Caco-2 (cell line): ENCODE measurements around the gene TNFRSF13B. TPM values are rescaled to one million over a fixed set of nuclear protein-coding genes. Genes with fewer than 3 reads are reported as not detected.
"Not testable (repeated sequence)": the region's sequence is repeated elsewhere in the genome, so short reads cannot be mapped to it uniquely, and the experiment has no call there.

ENCODE experiments used
- BruUV-seq: library from RNA; stranded (reverse); fragments of 400-500 nt; replicated peaks from 2 replicates; lab custom pipeline; 2021; lab: Mats Ljungman, UMichigan
- CTCF ChIA-PET: fragments of 300-600 bp; sonication (Branson Sonifier 250); formaldehyde crosslinking; loops from one replicate; lab custom pipeline; 2022; ENCODE audit warnings: antibody characterized with exemption; lab: Charles Lee
- POLR2A ChIA-PET: fragments of 300-600 bp; sonication (Branson Sonifier 250); formaldehyde crosslinking; loops from one replicate; lab custom pipeline; 2022; ENCODE audit warnings: antibody characterized with exemption; lab: Charles Lee
- DNase-seq, 2 experiments: peaks; one replicate each; pipeline versions ENCODE4 v3.0.0 to v3.0.0-alpha.2; 2020 to 2022
- H3K27me3 ChIP-seq: replicated peaks from 2 replicates; pipeline ENCODE4 v1.6.0; 2011; ENCODE audit warnings: low read length; ENCODE audit not compliant: control insufficient read depth, insufficient read depth
- H3K36me3 ChIP-seq: 2 replicates; pipeline ENCODE4 v1.5.1; 2011; ENCODE audit warnings: low read length; ENCODE audit not compliant: control insufficient read depth, insufficient read depth
- H3K4me1 ChIP-seq: fragments of 250-450 bp; sonication (Bioruptor Pico); 2 replicates; pipeline ENCODE4 v1.5.1; 2020; ENCODE audit warnings: mild to moderate bottlenecking
- H3K4me3 ChIP-seq: 2 replicates; pipeline ENCODE4 v1.5.1; 2011; ENCODE audit warnings: low read depth, mild to moderate bottlenecking, control low read depth, low read length
- H3K9me3 ChIP-seq: fragments of 250-450 bp; sonication (Bioruptor Pico); 2 replicates; pipeline ENCODE4 v1.5.1; 2020; ENCODE audit warnings: mild to moderate bottlenecking, moderate library complexity
- H3K27ac Mint-ChIP-seq: one replicate; pipeline ENCODE4 v1.8.0; 2022; ENCODE audit warnings: mixed read lengths; ENCODE audit not compliant: unreplicated experiment
- H3K27me3 Mint-ChIP-seq: one replicate; pipeline ENCODE4 v1.8.0; 2022; ENCODE audit warnings: mixed read lengths; ENCODE audit not compliant: insufficient read depth, unreplicated experiment
- H3K36me3 Mint-ChIP-seq: one replicate; pipeline ENCODE4 v1.8.0; 2022; ENCODE audit warnings: mild to moderate bottlenecking, mixed read lengths; ENCODE audit not compliant: insufficient read depth, unreplicated experiment
- H3K4me1 Mint-ChIP-seq: one replicate; pipeline ENCODE4 v1.8.0; 2022; ENCODE audit warnings: low read depth, mixed read lengths; ENCODE audit not compliant: unreplicated experiment
- H3K4me3 Mint-ChIP-seq: one replicate; pipeline ENCODE4 v1.8.0; 2022; ENCODE audit warnings: mild to moderate bottlenecking, moderate library complexity, mixed read lengths; ENCODE audit not compliant: unreplicated experiment
- H3K9me3 Mint-ChIP-seq: one replicate; pipeline ENCODE4 v1.8.0; 2022; ENCODE audit warnings: mixed read lengths; ENCODE audit not compliant: unreplicated experiment
- intact Hi-C: fragments of 100-400 bp; cut with micrococcal nuclease; formaldehyde crosslinking; loops from one replicate; pipeline ENCODE4 v1.10.0; 2022; ENCODE audit not compliant: unreplicated experiment
- total RNA-seq: library from RNA; stranded (reverse); gene quantifications from 2 replicates; pipeline ENCODE4 v1.2.3, GENCODE V29; 2022
- TF ChIP-seq, protein P1 (sequence below), 2 experiments: fragments of 200-600 bp in 1 of 2; IDR thresholded peaks; 1 replicate in 1 of 2; 2 replicates in 1 of 2; pipeline versions ENCODE4 v1.5.1 to v1.8.0; 2011 to 2022; ENCODE audit warnings: antibody characterized with exemption in 1 of 2, control low read depth in 1 of 2, inconsistent platforms in 1 of 2, low read depth in 1 of 2, low read length in 1 of 2, mild to moderate bottlenecking in 1 of 2, moderate library complexity in 1 of 2; ENCODE audit not compliant: insufficient read depth in 1 of 2, severe bottlenecking in 1 of 2, unreplicated experiment in 1 of 2

Gene TNFRSF13B
- total RNA-seq, 1 experiment from 2014 or later = not detected

DNA sequence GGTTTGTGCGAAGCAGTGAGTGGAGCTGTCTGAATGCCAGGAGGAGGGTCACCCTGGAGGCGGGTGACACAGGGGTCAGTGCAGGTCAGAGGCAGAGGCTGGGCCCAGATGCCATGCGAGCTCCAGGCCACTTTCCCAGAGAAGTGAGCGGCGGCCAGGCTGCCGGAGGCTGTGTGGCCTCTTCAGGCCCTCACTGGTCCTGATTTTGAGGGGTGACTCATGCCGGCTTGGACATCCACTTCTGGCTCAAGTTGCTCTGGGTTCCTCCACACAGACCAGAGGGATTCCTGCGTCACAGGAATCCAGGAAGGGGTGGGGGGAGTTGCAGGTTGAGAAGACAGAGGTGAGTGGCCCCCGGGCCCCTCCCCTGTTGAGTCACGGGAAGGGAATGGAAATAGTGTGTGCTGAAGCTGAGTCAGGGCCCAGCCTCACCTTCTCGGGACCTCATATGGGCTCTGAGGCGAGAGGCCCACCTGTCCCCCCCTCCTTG is 38.7 kb upstream of the TNFRSF13B start:
- CTCF ChIA-PET, H3K27me3 Mint-ChIP-seq, H3K4me3 ChIP-seq, H3K9me3 ChIP-seq, H3K36me3 Mint-ChIP-seq, intact Hi-C loops, BruUV-seq, POLR2A ChIA-PET, H3K4me3 Mint-ChIP-seq, H3K9me3 Mint-ChIP-seq, H3K36me3 ChIP-seq, H3K27me3 ChIP-seq: not testable (repeated sequence)
- H3K27ac Mint-ChIP-seq = peak overlapping the region; percentile 59
- peaks cover 14% of the 10 kb centered on the region for H3K4me1 ChIP-seq
- DNase-seq = peak; percentile 52 to 70
- peaks cover 20% of the 10 kb centered on the region for H3K4me1 Mint-ChIP-seq

DNA sequence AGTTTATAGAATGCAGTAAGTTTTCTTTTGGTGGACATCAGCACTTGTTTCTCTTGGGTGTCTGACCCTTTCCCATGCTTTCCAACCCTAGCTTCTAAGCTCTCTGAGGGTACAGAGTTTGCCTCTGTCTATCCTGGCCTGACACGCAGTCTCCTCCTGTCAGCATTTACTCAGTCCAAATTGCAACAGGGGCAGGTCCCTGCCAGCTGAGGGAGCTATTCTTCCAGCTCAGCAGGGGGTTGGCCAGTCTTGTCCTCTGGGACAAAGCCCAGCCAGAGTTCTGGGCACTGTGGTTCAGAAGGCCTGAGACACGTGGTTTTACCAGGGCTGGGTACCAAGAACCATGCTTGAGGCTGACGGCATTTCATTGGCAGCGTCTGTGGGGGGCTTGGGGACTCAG is 38.1 kb upstream of the TNFRSF13B start:
- H3K9me3 ChIP-seq, DNase-seq, H3K27me3 ChIP-seq, CTCF ChIA-PET, H3K27me3 Mint-ChIP-seq, H3K4me3 Mint-ChIP-seq, H3K36me3 ChIP-seq, H3K4me3 ChIP-seq, BruUV-seq, H3K4me1 ChIP-seq, H3K36me3 Mint-ChIP-seq, H3K9me3 Mint-ChIP-seq, POLR2A ChIA-PET: not testable (repeated sequence)
- Mint-ChIP-seq H3K27ac (peak overlapping the region; percentile 60), H3K4me1 (peaks cover 14% of the 10 kb centered on the region)
- intact Hi-C loops = loop anchor here (10.0 kb wide), 1 partner anchor 175 kb away; no protein-coding TSS in a partner anchor
- TF ChIP-seq, protein P1, sequence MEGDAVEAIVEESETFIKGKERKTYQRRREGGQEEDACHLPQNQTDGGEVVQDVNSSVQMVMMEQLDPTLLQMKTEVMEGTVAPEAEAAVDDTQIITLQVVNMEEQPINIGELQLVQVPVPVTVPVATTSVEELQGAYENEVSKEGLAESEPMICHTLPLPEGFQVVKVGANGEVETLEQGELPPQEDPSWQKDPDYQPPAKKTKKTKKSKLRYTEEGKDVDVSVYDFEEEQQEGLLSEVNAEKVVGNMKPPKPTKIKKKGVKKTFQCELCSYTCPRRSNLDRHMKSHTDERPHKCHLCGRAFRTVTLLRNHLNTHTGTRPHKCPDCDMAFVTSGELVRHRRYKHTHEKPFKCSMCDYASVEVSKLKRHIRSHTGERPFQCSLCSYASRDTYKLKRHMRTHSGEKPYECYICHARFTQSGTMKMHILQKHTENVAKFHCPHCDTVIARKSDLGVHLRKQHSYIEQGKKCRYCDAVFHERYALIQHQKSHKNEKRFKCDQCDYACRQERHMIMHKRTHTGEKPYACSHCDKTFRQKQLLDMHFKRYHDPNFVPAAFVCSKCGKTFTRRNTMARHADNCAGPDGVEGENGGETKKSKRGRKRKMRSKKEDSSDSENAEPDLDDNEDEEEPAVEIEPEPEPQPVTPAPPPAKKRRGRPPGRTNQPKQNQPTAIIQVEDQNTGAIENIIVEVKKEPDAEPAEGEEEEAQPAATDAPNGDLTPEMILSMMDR (IDR thresholded peaks at IDR 0.05; ENCODE audit: insufficient read depth in 1 of 2, low read depth in 1 of 2, low read length in 1 of 2, severe bottlenecking in 1 of 2, unreplicated experiment in 1 of 2) = peak in 1 of 2 experiments; percentile 28

DNA sequence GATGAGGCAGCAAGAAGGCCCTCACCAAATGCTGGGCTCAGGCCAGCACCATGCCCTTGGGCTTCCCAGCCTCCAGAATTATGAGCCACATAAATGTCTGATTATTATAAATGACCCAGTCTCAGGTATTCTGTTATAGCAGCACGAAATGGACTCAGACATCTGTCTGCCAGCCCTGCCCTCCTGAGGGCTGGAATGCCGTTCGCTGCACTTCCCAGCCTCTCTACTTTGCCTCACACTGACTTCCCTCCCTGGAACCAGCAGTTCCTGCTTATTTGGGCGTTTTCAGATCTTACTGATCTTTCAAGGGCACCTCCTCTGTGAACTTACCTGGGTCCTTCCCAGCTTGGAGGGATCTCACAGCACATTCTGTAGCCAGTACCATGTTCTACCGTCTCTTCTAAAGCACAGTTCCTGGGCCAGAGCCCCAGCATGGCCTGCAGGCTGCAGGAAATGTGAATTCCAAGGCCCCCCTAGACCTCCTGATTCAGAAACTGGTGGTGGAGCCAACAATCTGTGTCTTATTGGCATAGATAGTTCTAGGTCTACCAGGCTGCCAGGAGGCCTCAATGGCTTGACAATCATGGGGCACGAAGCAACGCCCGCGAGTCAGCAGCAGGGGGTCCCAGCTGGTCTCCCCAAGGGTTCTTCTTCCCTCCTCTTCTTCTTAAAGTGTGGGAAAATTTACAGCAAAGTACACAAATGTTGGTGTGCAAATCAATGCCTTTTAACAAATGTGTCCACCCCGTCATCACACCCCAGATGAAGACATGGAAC is 36.9 kb upstream of the TNFRSF13B start:
- H3K27me3 Mint-ChIP-seq, DNase-seq, BruUV-seq, H3K9me3 Mint-ChIP-seq, H3K4me1 ChIP-seq, H3K4me3 Mint-ChIP-seq, CTCF ChIA-PET, H3K27me3 ChIP-seq, POLR2A ChIA-PET, H3K4me3 ChIP-seq, H3K9me3 ChIP-seq, H3K36me3 ChIP-seq, H3K36me3 Mint-ChIP-seq: not testable (repeated sequence)
- H3K27ac Mint-ChIP-seq = peak overlapping the region; percentile 60
- intact Hi-C loops = loop anchor here (10.0 kb wide), 1 partner anchor 176 kb away; no protein-coding TSS in a partner anchor
- peaks cover 18% of the 10 kb centered on the region for H3K4me1 Mint-ChIP-seq

DNA sequence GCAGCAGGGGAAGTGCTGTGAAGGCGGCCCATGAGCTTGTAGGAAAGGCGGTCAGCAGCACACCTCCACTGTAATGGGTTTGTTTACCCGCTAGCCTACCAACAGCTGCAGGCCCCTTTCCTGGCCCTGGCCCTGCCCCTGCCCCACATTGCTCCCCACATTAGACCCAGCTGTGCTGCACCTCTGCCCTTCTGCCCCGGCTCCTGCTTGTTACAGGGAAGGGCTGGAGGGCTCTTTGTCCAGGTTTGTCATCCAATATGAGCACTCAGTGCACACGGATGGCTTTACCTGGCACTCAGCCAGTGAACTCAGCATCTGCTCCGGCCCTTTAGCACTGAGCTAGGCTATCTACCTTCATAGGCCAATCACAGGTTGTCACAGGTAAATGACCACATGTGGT is 36.0 kb upstream of the TNFRSF13B start:
- H3K36me3 Mint-ChIP-seq, POLR2A ChIA-PET, H3K27me3 Mint-ChIP-seq, H3K4me1 ChIP-seq, BruUV-seq, H3K9me3 Mint-ChIP-seq, CTCF ChIA-PET, H3K27ac Mint-ChIP-seq, H3K27me3 ChIP-seq, H3K36me3 ChIP-seq, H3K4me3 ChIP-seq, DNase-seq, H3K9me3 ChIP-seq, H3K4me3 Mint-ChIP-seq: not testable (repeated sequence)
- intact Hi-C loops = loop anchor here (10.0 kb wide), 1 partner anchor 177 kb away; no protein-coding TSS in a partner anchor
- peaks cover 20% of the 10 kb centered on the region for H3K4me1 Mint-ChIP-seq

DNA sequence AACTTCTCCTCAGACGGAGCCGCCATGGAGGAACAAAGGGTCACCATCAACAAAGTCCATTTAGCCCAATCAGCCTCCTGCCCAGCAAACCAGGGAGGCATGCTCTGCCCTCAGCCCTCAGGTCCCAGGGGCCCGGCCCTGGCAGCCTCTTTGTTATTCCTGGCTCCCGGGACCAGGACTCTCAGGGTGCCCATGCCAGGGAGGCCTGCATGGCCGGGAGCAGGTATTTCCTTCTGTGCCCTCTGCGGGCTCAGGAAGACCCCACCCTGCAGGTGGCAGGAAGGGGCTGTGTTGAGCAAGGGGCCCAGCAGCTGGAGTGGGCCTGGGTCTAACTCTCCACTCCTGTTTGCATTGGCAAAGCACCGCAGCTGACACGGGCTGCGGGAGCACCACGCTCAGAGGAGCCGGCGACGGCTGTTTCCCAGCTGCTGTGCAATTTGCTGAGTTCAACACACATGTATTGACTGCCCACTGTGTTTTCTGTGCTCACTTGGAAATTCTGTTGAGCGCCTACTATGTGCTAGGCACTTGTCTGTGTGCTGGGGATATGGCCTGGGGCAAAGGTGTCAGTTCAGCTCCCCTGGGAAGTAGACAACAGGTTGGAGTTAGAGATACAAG is 33.2 kb upstream of the TNFRSF13B start:
- H3K9me3 ChIP-seq, H3K4me3 Mint-ChIP-seq, H3K27me3 ChIP-seq, H3K27me3 Mint-ChIP-seq, H3K4me1 ChIP-seq, H3K4me3 ChIP-seq, CTCF ChIA-PET, H3K9me3 Mint-ChIP-seq, DNase-seq, H3K36me3 Mint-ChIP-seq, POLR2A ChIA-PET, BruUV-seq, H3K36me3 ChIP-seq: not testable (repeated sequence)
- Mint-ChIP-seq H3K27ac (peak overlapping the region; percentile 49), H3K4me1 (peaks cover 20% of the 10 kb centered on the region)
- intact Hi-C loops = loop anchor here (5.0 to 10.0 kb wide), 4 partner anchors 37 to 202 kb away; partner anchors contain the start of genes MPRIP and PLD6
